K562 (cell line): Measurements from ENCODE around the gene CCDC92. TPM values are rescaled to one million over a fixed set of nuclear protein-coding genes. Genes with fewer than 3 reads are reported as not detected.

Experiments
- ATAC-seq: fragments of 200-7000 bp; cut with Tn5 transposase; 3 replicates; pipeline ENCODE4 v1.9.1; 2020; ENCODE audit warnings: moderate library complexity
- BruUV-seq: library from RNA; stranded (reverse); fragments of 400-500 nt; replicated peaks from 2 replicates; lab custom pipeline; 2021; lab: Mats Ljungman, UMichigan
- CTCF ChIA-PET: fragments of 300-600 bp; formaldehyde crosslinking; extraction: SDS; loops from one replicate; lab custom pipeline; 2021; ENCODE audit warnings: low intra/inter-chr PET ratio; lab: Yijun Ruan, JAX
- POLR2A ChIA-PET: fragments of 300-600, 350-650 bp; sonication (Branson Sonifier 250); formaldehyde crosslinking; extraction: SDS; loops from one replicate; lab custom pipeline; 2021; ENCODE audit warnings: antibody characterized with exemption, inconsistent platforms; lab: Yijun Ruan, JAX
- DNase-seq, 4 experiments: peaks; one replicate each; pipeline versions ENCODE4 v3.0.0 to v3.0.0-alpha.2; 2011 to 2018; ENCODE audit warnings: low spot score in 3 of 4, mixed read lengths in 3 of 4; ENCODE audit errors: extremely low read depth in 1 of 4
- FAIRE-seq: peaks from 2 replicates; lab custom pipeline; 2011; peaks lifted over from hg19 to GRCh38; lab: Jason Lieb, UNC
- H2AFZ ChIP-seq: 2 replicates; pipeline ENCODE4 v1.6.0; 2011; ENCODE audit warnings: low read depth, low read length, control low read depth, inconsistent platforms
- H3K27ac ChIP-seq: fragments of 200-600 bp; 3 replicates; pipeline ENCODE4 v1.8.0; 2011; ENCODE audit warnings: low read depth, mild to moderate bottlenecking, control low read depth, inconsistent platforms, low read length, moderate library complexity, mixed read lengths; ENCODE audit errors: extremely low read depth
- H3K27me3 ChIP-seq, 2 experiments: fragments of 300-600 bp in 1 of 2; 2 replicates in 1 of 2; 3 replicates in 1 of 2; pipeline versions ENCODE4 v1.6.0 to v1.8.0; 2011; ENCODE audit warnings: inconsistent platforms in 2 of 2, low read length in 2 of 2, mild to moderate bottlenecking in 1 of 2, mixed read lengths in 1 of 2, moderate library complexity in 1 of 2; ENCODE audit not compliant: control insufficient read depth in 2 of 2, insufficient read depth in 2 of 2
- H3K36me3 ChIP-seq: fragments of 300-600 bp; 3 replicates; pipeline ENCODE4 v1.8.0; 2011; ENCODE audit warnings: mild to moderate bottlenecking, low read length, inconsistent platforms; ENCODE audit not compliant: control insufficient read depth, insufficient read depth
- H3K4me1 ChIP-seq, 2 experiments: fragments of 200-600 bp in 1 of 2; replicated peaks in 1 of 2; 2 replicates in 1 of 2; 3 replicates in 1 of 2; pipeline versions ENCODE4 v1.5.1 to v1.8.0; 2011; ENCODE audit warnings: inconsistent platforms in 2 of 2, low read length in 2 of 2, mild to moderate bottlenecking in 1 of 2, mixed read lengths in 1 of 2, moderate library complexity in 1 of 2; ENCODE audit not compliant: control insufficient read depth in 2 of 2, insufficient read depth in 2 of 2
- H3K4me2 ChIP-seq: 2 replicates; pipeline ENCODE4 v1.6.1; 2011; ENCODE audit warnings: low read length, control low read depth, inconsistent platforms, mixed read lengths; ENCODE audit not compliant: insufficient read depth
- H3K4me3 ChIP-seq: fragments of 200-600 bp; sonication (generic), shearing (Covaris generic); 2 replicates; pipeline ENCODE4 v1.5.1; 2016; ENCODE audit warnings: control low read depth, inconsistent platforms
- H3K79me2 ChIP-seq: fragments of 200-600 bp; 3 replicates; pipeline ENCODE4 v1.8.0; 2011; ENCODE audit warnings: low read length, inconsistent platforms; ENCODE audit not compliant: control insufficient read depth, insufficient read depth
- H3K9ac ChIP-seq, 2 experiments: 2 replicates each; pipeline versions ENCODE4 v1.6.0 to v1.6.1; 2011; ENCODE audit warnings: low read depth in 2 of 2, low read length in 2 of 2, control low read depth in 1 of 2, inconsistent platforms in 1 of 2, mild to moderate bottlenecking in 1 of 2, mixed read lengths in 1 of 2; ENCODE audit not compliant: insufficient read depth in 1 of 2
- H3K9me1 ChIP-seq: one replicate; pipeline ENCODE4 v1.6.0; 2011; ENCODE audit warnings: inconsistent platforms, mild to moderate bottlenecking, low read length, moderate library complexity; ENCODE audit not compliant: control insufficient read depth, insufficient read depth
- H3K9me3 ChIP-seq: replicated peaks from 2 replicates; pipeline ENCODE4 v1.5.1; 2011; ENCODE audit warnings: low read depth, low read length, inconsistent platforms; ENCODE audit not compliant: control insufficient read depth, insufficient read depth
- H4K20me1 ChIP-seq: replicated peaks from 2 replicates; pipeline ENCODE4 v1.6.1; 2011; ENCODE audit warnings: low read length, inconsistent platforms, mixed read lengths; ENCODE audit not compliant: control insufficient read depth, insufficient read depth
- ATF7 ChIP-seq: fragments of 450-650 bp; IDR thresholded peaks from 2 replicates; pipeline ENCODE4 v1.7.1; 2014; ENCODE audit warnings: mild to moderate bottlenecking, moderate library complexity
- FOS ChIP-seq: IDR thresholded peaks from 3 replicates; pipeline ENCODE4 v1.6.1; 2011; ENCODE audit not compliant: insufficient read length; ENCODE audit errors: extremely low read depth
- FOSL1 ChIP-seq: fragments of 200-800 bp; sonication (Bioruptor generic); conservative IDR thresholded peaks from 2 replicates; pipeline ENCODE4 v1.6.1; 2016; ENCODE audit warnings: missing genetic modification characterization, missing compliant biosample characterization
- FOXA3 ChIP-seq, 2 experiments: fragments of 450-650 bp in 1 of 2; sonication (generic) in 1 of 2; formaldehyde crosslinking; IDR thresholded peaks in 1 of 2; conservative IDR thresholded peaks in 1 of 2; 2 replicates each; pipeline versions ENCODE4 v1.4.0 to v1.8.0; 2020 to 2022; ENCODE audit warnings: mild to moderate bottlenecking in 2 of 2, missing genetic modification reagents in 1 of 2
- LCOR ChIP-seq: sonication (generic); formaldehyde crosslinking; IDR thresholded peaks from 2 replicates; pipeline ENCODE4 v1.8.0; 2022; ENCODE audit warnings: mild to moderate bottlenecking, missing genetic modification reagents
- NEUROD1 ChIP-seq: fragments of 150-350 bp; IDR thresholded peaks from 2 replicates; pipeline ENCODE4 v1.6.1; 2014; ENCODE audit warnings: borderline replicate concordance, low read length, low read depth; ENCODE audit not compliant: partially characterized antibody
- NFIX ChIP-seq: fragments of 250-450 bp; sonication (Bioruptor Pico); IDR thresholded peaks from 2 replicates; pipeline ENCODE4 v1.4.0; 2020; ENCODE audit warnings: low read depth, mild to moderate bottlenecking, moderate library complexity
- POLR2G ChIP-seq: fragments of 200-400 bp; formaldehyde crosslinking; IDR thresholded peaks from 2 replicates; pipeline ENCODE4 v1.6.1; 2017; ENCODE audit warnings: low read depth, mild to moderate bottlenecking, antibody characterized with exemption, low read length, moderate library complexity
- RCOR1 ChIP-seq, 2 experiments: IDR thresholded peaks; 2 replicates each; pipeline ENCODE4 v1.6.1; 2012; ENCODE audit warnings: low read depth in 2 of 2, low read length in 2 of 2, borderline replicate concordance in 1 of 2, improper control_type of control experiment in 1 of 2
- TEAD1 ChIP-seq, 2 experiments: fragments of 450-650 bp in 1 of 2; sonication (generic) in 1 of 2; formaldehyde crosslinking; IDR thresholded peaks; 2 replicates each; pipeline versions ENCODE4 v1.4.0 to v1.8.0; 2020 to 2022; ENCODE audit warnings: mild to moderate bottlenecking in 2 of 2, missing genetic modification reagents in 1 of 2
- ZNF140 ChIP-seq: fragments of 250-450 bp; sonication (Bioruptor Pico); IDR thresholded peaks from 2 replicates; pipeline ENCODE4 v1.8.0; 2021; ENCODE audit warnings: moderate library complexity, mild to moderate bottlenecking, inconsistent platforms
- WGBS: fragments of 100-300 bp; shearing (Covaris generic); methylation state at CpG from one replicate; pipeline ENCODE4 v1.1.6; 2016; ENCODE audit warnings: low coverage, mixed read lengths; ENCODE audit not compliant: insufficient coverage; ENCODE audit errors: missing lambda C conversion rate; 5-methylcytosine and 5-hydroxymethylcytosine counted together
- in situ Hi-C: fragments of 300-500 bp; cut with MboI; formaldehyde crosslinking; loops from 4 replicates; pipeline ENCODE4 v1.15.0; 2018; ENCODE audit warnings: inconsistent platforms, mixed read lengths
- intact Hi-C: fragments of 100-400 bp; cut with micrococcal nuclease; formaldehyde crosslinking; loops from 2 replicates; pipeline ENCODE4 v1.14.2; 2022
- polyA plus RNA-seq, 8 experiments: library from polyadenylated mRNA; depleted of rRNA in 4 of 8; stranded (reverse) in 5 of 8; unstranded in 3 of 8; fragments of >200 nt; fragmentation: Nextera tagmentation in 2 of 8; fragmentation: Illumina TruSeq in 1 of 8; extraction: Ambion mirVana in 2 of 8; extraction: Trizol in 1 of 8; gene quantifications; 2 replicates each; pipeline versions ENCODE4 v1.2.1 to v1.2.3, GENCODE V29; 2011 to 2014; ENCODE audit warnings: inconsistent platforms in 1 of 8, missing spikeins in 1 of 8
- total RNA-seq, 7 experiments: library from RNA; depleted of rRNA in 6 of 7; stranded (reverse); fragments of >200 nt in 6 of 7; fragmentation: Illumina TruSeq in 2 of 7; extraction: Trizol in 2 of 7; gene quantifications; 2 replicates each; pipeline versions ENCODE4 v1.2.1 to v1.2.3, GENCODE V29; 2011 to 2021; ENCODE audit warnings: low replicate concordance in 1 of 7
- TF ChIP-seq, protein P1 (sequence below), 2 experiments: fragments of 450-650 bp; IDR thresholded peaks; 2 replicates each; pipeline ENCODE4 v1.6.1; 2016
- TF ChIP-seq, protein P2 (sequence below): sonication (generic); formaldehyde crosslinking; IDR thresholded peaks from 2 replicates; pipeline ENCODE4 v1.9.0; 2022; ENCODE audit warnings: mild to moderate bottlenecking, missing genetic modification reagents

The CCDC92 gene
- total and polyA plus RNA-seq, 9 of the 15 experiments (the other 6 are each of a cell fraction or from before 2014, with no cell fraction given): 0.27 to 5.9 (median 2.1) TPM

DNA sequence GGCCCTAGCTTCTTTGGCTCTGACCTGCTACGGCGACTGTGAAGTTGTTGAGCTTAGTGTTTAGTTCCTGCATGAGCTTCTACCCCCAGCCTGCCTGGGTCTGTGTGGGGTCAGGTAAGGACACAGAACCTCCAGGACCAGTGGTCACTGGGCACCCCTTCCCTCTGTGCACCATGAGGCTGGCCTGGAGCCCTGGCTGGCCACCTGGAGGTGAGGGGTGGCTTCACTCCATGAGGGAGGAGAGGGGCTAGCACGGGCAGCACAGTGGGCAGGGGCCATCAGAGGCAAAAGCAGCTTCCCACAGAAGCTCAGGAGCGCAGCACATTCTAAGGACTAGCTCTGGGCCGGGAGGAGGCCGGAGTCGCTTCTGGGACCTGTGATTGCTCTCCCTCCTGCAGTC, 36.7 kb downstream of the CCDC92 start:
- WGBS: 21% methylated on average over 6 of the region's 7 CpGs
- Histone ChIP-seq H3K4me1 (peaks cover 0 to 3% of the 10 kb centered on the region in 2 experiments; a peak in 4 of 5 replicates), H3K27me3 (peaks cover 58 to 93% of the 10 kb centered on the region in 2 experiments), H3K27ac (no peak overlapping the region), H3K9ac (peak overlapping the region in 1 of 2 experiments; percentile 21; a peak in 1 of 4 replicates), H3K79me2 (no peaks in the 10 kb centered on the region), H3K4me3 (no peak overlapping the region), H3K36me3 (no peaks in the 10 kb centered on the region), H2AFZ (no peak overlapping the region), H3K9me3 (no peaks in the 10 kb centered on the region), H3K4me2 (no peak overlapping the region)
- intact Hi-C loops: no loop called here
- CTCF ChIA-PET: no interaction called here
- no peak for FAIRE-seq
- in situ Hi-C loops: no loop called here
- no peak for DNase-seq
- TF ChIP-seq POLR2G: no peak
- TF ChIP-seq, all 486 proteins: peak for 0
- POLR2A ChIA-PET: no interaction called here
- no peak for ATAC-seq
- Histone ChIP-seq H4K20me1 (peaks cover 16% of the 10 kb centered on the region), H3K9me1 (no peaks in the 10 kb centered on the region)
- no TSS peak for BruUV-seq

DNA sequence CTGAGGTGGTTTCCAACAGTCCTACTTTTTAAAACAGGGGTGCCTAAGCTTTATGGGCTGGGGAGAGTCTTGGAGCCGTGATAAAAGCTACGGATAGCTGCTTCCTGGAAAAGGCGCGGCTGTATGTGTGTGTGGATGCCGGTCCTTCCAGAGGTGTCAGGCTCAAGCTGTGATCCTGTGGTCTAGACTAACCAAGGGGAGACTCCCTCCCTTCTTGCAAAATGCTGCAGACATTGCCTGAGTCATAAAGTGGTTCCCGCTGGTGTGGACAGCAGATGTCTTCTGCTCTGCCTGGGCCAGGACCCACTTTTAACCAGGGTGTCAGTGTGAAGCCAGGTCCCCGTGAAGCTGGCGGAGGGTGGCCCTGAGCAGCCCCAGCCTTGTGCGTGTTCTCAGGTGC, 37.8 kb downstream of the CCDC92 start:
- Histone ChIP-seq H3K9me3 (no peaks in the 10 kb centered on the region), H3K4me2 (no peak overlapping the region; the same call in 1 of the 2 replicates), H3K27me3 (peaks cover 60 to 95% of the 10 kb centered on the region in 2 experiments), H3K36me3 (no peaks in the 10 kb centered on the region), H3K4me3 (no peak overlapping the region), H3K4me1 (peaks cover 0 to 3% of the 10 kb centered on the region in 2 experiments; a peak in 4 of 5 replicates), H3K79me2 (no peaks in the 10 kb centered on the region), H3K9ac (no peak overlapping the region; a peak in 1 of 4 replicates), H3K9me1 (no peaks in the 10 kb centered on the region), H2AFZ (no peak overlapping the region), H4K20me1 (peaks cover 16% of the 10 kb centered on the region), H3K27ac (no peak overlapping the region)
- CTCF ChIA-PET: no interaction called here
- POLR2A ChIA-PET: no interaction called here
- no TSS peak for BruUV-seq
- DNase-seq (peak in 3 of 4 experiments; percentile 29 to 30 (median 30)), FAIRE-seq (peak; percentile 56), ATAC-seq (peak; percentile 60)
- in situ Hi-C loops (no loop called here), intact Hi-C loops (no loop called here)
- WGBS: 3% methylated on average over 8 of the region's 9 CpGs
- TF ChIP-seq, protein P1, sequence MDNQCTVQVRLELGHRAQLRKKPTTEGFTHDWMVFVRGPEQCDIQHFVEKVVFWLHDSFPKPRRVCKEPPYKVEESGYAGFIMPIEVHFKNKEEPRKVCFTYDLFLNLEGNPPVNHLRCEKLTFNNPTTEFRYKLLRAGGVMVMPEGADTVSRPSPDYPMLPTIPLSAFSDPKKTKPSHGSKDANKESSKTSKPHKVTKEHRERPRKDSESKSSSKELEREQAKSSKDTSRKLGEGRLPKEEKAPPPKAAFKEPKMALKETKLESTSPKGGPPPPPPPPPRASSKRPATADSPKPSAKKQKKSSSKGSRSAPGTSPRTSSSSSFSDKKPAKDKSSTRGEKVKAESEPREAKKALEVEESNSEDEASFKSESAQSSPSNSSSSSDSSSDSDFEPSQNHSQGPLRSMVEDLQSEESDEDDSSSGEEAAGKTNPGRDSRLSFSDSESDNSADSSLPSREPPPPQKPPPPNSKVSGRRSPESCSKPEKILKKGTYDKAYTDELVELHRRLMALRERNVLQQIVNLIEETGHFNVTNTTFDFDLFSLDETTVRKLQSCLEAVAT (IDR thresholded peaks at IDR 0.05): no peak
- TF ChIP-seq ZNF140 (CRISPR knock-in tag) (no peak), LCOR (no peak), NEUROD1 (no peak), FOXA3 (CRISPR knock-in tag; conservative IDR thresholded peaks at IDR 0.05 in 1 of 2, IDR thresholded peaks at IDR 0.05 in 1 of 2) (peak in 1 of 2 experiments; percentile 56; a peak in 1 of 4 replicates), FOS (no peak), NFIX (no peak), TEAD1 (CRISPR knock-in tag; IDR thresholded peaks at IDR 0.05) (peak in 1 of 2 experiments; percentile 46; a peak in 1 of 4 replicates), FOSL1 (tag) (peak; percentile 41; the same call in 1 of the 2 replicates), ATF7 (no peak), RCOR1 (IDR thresholded peaks at IDR 0.05; ENCODE audit: borderline replicate concordance in 1 of 2, low read depth in 2 of 2, low read length in 2 of 2) (no peak)
- TF ChIP-seq, protein P2, sequence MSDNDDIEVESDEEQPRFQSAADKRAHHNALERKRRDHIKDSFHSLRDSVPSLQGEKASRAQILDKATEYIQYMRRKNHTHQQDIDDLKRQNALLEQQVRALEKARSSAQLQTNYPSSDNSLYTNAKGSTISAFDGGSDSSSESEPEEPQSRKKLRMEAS: peak; percentile 57
